Endothelial cell of umbilical vein (primary cell): ENCODE results near the gene DERL3.

Source experiments
- CTCF ChIP-seq, 2 donors: IDR thresholded peaks; 1 replicate in 1 of 2; 2 replicates in 1 of 2; pipeline ENCODE4 v1.5.1; 2011; ENCODE audit warnings: low read length in 2 of 2, mild to moderate bottlenecking in 2 of 2, moderate library complexity in 2 of 2, control low read depth in 1 of 2, inconsistent platforms in 1 of 2, low read depth in 1 of 2; ENCODE audit not compliant: insufficient read depth in 1 of 2; ENCODE audit errors: extremely low read depth in 1 of 2
- POLR2AphosphoS5 ChIP-seq: IDR thresholded peaks from 2 replicates; pipeline ENCODE4 v1.6.1; 2012; ENCODE audit warnings: low read depth, mild to moderate bottlenecking, control low read depth, low read length, moderate library complexity; ENCODE audit not compliant: insufficient read depth

- TF ChIP-seq CTCF (IDR thresholded peaks at IDR 0.05; ENCODE audit: extremely low read depth in 1 of 2, insufficient read depth in 1 of 2, low read depth in 1 of 2, low read length in 2 of 2) (no peak), POLR2AphosphoS5 (no peak)
Observed at GRCh38 chr22:23817146-23817545, 21.7 kb downstream of the DERL3 start.
